HG02970 (cell line): ENCODE results near the gene TFAP2A.

Source experiments
- ATAC-seq: cut with Tn5 transposase; IDR thresholded peaks from one replicate; pipeline ENCODE4 v1.9.1; 2021; ENCODE audit warnings: mild to moderate bottlenecking, moderate library complexity, moderate number of reproducible peaks; ENCODE audit not compliant: unreplicated experiment, low FRiP score

The TFAP2A gene

DNA sequence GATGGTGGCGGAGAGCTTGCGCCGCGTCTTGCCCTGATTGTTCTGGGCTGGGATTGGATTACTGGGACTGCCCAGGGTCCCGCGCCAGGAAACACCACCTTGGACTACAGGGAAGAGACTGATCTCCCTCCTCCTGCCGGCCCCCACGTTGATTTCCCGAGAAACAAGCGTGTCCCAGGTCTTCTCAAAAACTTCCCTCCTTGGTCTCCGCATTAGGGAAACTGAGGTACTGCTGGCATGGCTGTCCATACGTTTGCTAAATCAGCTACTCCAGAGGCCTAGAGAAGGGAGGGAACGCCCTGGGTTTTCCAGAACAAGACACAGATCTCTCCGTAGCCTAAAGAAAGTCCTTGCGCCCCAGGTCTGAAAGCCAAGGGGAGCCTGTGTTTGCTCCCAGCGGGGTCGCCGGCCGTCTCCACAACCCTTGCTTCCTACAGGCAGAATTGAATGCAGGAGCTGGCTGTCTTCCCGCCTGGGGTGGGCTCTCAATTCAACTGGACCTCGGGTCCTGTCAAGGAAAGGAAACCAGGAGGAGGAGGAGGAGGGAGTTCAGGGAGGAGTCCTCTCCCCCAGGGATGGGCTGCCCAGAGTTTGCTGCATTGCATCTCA lies 29.2 kb downstream of the TFAP2A start:
- ATAC-seq: no peak

DNA sequence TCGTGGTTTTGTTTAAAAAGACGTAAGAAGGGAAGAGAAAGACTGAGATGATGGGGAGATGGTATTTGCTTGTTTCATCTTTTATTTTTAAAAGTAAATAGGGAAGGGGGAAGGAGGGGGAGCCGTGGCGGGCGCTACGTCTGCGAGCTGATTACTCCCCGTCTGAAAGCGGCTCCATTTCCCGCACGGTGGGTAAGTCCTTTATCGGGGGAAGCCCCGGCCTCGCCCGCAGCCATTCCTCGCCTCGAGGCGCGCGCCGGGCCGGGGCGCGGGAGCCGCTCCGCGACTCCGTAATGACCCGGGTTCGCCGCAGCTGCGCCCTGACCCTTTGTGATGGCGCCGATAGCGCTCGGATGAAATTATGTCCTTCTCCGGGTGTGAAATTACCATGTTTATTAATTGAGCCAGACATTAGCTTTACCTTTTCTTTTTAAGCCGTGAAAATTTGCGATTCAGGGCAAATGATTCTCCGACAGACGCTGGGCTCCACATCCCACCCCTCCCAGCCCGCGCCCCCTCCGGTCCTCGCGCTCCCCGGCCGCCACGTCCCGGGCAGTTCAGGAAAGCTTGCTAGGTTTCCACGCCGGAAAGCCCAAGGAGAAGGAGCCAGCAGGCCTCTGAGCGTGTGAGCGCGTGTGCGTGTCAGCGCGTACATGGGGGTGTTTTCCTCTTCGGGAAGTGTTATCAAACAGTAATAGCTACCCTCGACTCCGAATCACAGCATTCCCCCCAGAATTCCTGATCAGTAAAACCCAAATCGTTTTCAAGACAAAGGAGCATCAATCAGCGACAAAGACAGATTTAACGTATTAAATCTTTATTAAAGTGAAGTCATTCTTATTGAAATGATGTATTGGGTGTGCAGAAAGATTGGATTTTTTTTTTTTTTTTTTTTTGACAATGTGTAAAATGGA lies 30.0 kb downstream of the TFAP2A start:
- ATAC-seq: no peak

DNA sequence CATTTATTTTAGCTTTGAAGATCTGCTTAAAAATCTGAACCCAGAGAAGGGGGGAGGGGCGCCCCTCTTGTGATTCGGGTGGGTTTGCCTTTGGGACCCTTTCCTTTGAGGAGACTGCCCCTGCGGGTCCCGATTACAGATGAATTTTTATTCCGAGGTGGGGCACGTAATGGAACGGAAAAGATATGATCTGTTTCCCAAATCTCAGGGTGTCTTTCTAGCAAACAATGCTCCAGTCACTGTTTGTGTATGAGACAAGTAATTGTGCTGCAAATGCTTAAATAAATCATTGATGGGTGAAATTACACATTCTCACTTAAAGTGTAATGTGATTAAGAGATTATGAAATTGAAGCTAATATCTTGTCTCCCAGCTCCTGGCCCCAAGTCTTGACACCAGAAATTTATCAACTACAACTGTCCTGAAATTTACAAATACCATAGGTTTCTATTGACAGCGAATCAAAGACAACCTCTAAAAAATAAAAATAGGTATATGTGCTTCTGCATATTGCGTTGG lies 30.7 kb downstream of the TFAP2A start:
- no peak for ATAC-seq

DNA sequence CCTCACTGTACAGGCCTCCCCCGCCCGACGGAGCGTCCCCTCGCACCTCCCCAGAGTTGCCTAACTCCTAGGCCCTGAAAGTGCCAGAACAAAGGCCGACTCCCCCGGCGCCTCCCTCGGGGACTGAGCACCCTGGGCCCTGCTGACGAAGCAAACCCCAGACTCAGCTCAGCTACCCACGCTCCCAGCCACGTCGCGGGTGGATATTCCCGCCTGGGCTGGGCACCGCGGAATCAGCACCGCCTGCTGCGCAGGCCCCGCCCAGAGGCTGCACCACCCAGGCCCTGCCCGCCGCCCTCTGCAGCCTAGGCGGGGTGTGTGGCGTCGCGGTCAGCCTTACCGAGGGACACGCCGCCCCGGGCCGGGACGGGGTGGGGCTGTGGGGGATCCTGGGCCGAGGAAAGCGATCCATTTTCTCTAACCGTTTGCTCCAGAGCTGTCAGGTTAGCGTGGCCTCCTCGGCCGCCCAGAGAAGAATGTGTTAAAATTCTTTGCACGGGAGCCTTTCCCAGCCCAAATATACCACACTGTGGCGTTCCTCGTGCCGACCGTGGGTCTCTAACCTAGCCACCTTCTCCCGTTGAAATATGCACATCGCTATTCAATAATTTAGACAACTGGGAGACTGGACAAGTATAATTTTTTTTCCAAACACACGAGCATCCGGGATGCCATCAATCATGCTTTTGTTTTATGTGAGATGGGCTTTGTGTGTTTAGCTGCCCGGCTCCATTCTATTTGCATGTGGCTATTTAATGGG lies 31.4 kb downstream of the TFAP2A start:
- no peak for ATAC-seq

DNA sequence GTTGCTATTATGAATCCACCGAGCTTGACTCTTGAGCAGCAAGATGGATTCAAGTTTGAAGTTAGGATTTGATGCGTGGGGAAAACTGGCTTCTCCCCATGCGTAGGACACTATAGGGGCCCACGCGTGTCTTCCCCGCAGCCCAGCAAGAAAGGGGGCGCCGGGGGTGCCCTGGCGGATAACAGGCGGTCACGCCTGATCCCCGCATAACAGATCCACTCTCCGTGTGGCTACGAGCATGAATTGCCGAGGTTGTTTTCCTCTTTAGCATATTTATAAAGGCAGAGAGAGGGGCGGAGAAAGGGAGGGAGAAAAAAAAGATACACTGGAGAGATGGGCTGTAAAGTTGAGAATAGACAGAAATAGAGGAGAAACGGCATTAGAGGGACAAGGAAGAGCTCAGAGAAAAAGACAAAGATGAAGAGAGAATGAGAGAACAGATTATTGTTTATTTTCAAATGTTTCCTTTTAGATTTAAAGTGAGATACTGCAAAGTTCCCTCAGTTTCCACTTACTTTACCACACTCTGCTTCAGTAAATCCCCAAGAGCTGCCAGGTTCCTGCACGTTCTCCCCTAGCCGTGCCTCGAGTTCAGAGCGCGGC lies 32.0 kb downstream of the TFAP2A start:
- ATAC-seq: no peak

DNA sequence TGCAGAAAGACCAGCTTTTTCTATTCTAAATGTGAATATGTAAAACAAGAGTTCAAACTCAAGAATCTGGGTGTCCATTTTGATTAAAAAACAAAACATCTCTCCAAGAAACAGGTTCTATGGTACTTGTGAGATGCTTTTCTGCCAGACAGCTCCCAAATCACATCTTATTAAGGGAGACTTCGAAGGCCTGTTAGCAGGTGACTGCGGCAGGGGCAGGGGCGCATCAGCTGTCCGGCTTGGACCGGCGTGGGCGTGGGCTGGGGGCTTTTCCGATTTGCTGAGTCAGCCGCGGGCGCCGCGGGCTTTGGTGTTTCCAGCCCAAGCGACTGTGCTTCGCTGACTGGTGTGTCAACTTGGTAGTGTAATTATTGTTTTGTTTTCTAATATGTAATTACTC lies 32.6 kb downstream of the TFAP2A start:
- no peak for ATAC-seq

DNA sequence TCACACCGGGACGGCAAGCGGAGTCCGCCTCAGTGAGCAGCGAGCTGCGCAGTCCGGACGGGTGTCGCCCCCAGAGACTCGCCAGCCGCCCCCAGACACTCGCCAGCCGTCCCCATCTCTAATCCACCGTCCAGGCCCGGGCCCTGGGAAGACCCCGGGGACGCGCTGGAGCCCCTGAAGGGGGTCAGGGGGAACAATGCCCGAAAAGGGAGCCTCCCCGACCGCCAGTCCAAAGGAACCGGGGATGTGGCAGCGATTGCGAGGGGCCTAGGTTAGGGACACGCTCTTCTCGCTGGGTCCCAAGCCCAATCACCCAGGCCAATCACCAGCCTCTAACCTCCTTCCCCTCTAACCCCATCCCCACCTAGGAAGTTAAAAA lies 33.1 kb downstream of the TFAP2A start:
- ATAC-seq: no peak

DNA sequence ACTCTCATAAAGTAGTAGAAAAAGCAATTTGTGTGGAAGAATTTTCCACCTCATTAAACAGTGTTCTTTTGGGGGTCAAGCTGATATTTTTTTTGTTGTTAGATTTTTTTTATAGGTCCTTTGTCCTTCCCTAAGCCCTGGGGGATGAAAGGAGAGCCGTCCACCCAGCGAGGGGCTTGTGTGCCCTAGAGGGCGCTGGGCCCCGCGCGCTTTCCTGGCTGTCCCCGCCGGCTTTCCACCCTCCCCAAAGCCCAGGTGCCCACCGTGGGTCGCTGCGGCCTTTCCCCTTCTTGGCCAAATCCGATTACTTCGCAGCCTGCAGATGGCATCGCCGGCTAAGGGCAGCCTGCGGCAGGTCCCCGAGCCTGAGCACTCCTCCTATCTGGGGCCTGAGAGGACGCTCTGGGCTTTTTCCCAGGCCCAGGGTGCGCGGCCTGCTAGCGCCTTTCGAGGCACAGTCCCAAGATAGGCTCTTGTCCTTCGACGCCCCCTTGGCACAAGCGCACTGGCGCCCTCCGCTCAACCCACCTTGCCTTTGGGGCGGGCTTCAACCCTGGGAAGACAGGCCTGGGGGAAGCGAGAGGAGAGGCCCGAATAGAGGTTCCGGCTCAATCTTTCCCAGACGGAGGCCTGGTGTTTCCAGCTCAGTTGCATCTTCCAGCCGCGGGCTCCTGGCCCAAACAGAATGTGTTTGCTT lies 33.6 kb downstream of the TFAP2A start:
- ATAC-seq: no peak

DNA sequence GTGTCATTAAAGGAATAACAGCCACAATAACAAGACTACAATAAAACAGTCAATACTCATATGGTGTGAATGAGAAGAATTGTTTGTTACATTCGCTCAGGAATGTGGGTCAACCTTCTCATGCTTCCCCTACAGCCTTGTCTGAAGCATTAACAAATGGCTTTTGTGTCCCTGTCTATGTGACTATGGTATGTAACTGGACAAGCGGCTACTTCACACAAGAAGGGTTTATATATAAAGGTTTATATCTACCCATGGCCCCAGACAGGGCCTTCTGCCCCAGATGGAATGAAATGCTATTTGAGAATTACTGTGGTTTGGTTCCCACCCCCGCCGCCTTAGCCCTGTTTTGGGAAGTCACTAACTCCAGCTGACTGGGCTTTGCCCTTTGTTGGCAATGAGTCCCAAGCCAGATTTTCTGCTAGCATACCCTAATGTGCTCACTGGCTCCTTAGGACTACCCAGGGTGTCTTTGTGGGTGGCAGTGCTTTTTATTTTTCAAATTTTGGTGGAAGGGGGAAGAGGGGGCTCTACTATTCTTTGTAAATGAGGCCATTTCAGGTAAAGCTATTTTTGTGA lies 39.4 kb downstream of the TFAP2A start:
- ATAC-seq: no peak

DNA sequence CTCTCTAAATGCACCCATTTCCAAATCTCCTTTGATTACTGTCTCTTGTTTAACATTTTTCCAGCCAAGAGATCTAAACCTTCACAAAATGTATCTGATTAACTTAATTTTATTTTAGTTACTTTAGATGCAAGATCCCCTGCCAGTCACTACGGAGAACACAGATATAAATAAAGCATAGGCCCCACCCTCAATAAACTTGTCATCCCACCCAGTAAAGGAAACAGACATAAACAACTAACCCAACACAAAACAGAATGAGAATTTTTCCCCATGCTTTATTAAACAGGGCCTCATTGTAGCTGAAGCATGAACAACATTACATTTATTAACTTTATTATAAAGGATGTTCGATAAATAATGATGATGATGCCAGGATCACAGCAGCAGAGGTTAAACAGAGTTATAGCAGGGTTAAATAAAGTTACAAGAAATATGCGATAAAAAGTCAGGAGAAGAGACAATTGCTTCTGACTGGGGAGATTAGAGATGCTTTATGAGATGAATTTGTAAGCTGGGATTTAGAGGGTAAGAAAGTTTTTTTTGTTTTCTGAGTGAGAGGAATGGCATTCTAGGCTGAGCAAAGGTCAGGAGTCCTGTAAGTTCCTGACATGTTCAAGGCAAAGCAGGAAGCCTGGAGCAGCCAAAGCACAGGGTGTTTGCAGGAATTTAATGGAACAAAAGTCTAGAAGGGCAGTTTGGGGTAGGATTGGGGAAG lies 41.1 kb downstream of the TFAP2A start:
- ATAC-seq: no peak

DNA sequence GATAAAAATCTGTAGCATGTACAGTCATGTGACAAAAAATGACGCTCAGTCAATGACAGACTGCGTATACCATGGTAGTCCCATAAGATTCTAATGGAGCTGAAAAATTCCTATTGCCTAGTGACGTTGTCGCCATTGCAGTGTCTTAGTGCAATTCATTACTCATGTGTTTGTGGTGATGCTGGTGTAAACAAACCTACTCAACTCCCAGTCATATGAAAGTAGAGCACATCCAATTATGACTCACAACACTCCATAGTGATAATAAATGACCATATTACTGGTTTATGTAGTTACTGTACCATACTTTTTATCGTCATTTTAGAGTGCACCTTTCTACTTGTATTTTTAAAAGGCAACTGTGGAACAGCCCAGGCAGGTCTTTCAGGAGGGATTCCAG lies 45.0 kb downstream of the TFAP2A start:
- no peak for ATAC-seq

DNA sequence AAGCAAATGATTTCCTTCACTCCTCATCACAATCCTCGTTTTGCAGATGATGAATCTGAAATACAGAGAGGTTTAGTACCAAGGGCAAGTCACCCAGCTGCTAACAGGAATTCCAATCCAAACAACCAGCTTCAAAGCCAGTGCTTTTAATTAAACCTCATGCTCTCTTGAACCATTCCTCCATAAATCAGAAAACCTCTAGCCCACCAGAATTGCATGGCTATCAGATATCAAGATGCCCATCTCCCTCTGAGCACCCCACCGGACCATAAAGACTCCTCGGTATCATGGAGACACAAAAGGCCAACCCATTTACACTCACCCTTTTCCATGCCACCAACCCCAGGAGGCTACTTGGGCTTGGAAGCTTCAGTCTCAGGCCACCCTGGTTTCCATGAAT lies 46.0 kb downstream of the TFAP2A start:
- no peak for ATAC-seq

DNA sequence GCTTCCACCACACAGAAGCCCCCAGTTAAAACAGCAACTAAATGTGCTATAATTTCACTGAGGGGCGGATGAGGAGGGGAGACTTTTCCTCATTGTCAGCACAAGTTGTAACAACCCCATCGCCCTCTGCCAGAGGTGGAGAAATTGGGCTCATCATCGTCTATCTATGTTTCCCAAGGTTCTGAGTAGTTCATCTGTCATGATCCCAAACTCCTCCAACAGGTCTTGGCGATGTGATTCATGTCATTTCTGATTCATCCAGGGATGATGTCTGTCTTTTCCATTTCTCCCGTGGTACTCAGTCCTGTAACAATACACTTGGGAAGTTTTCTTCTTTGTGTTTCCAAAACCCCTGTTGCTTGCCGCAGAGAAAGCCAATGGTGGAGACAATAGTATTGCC lies 51.0 kb downstream of the TFAP2A start:
- no peak for ATAC-seq

DNA sequence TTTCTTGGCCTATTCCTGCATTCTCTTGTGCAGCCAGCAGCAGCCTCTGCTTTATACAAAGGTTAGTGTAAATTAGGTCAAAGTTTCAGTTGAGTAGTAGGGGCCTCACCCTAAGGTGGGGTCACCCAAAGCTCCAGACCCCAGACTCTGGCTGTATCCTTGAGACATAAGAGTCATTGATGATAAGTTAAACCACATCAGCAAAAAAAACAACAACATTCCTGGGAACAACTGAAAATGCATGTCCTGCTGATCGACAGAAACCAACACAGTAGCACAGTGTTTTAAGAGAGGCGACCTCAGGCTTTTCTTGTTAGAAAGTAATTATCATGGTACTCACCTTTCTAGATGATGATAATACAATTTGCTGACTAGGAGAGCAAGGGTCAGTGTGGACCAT lies 52.6 kb downstream of the TFAP2A start:
- ATAC-seq: no peak

DNA sequence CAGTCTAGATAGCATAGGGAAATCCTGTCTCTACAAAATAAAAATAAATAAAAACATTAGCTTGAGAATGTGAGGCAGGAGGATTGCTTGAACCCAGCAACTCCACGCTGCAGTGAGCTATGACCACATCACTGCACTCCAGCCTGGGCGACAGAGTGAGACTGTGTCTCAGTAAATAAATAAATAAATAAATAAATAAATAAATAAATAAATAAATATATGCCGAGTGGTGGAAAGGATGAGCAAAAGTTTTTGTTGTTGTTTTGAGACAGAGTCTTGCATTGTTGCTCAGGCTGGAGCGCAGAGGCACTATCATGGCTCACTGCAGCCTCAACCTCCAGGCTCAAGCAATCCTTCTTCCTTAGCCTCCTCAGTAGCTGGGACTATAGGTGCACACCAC lies 53.4 kb downstream of the TFAP2A start:
- ATAC-seq: no peak

DNA sequence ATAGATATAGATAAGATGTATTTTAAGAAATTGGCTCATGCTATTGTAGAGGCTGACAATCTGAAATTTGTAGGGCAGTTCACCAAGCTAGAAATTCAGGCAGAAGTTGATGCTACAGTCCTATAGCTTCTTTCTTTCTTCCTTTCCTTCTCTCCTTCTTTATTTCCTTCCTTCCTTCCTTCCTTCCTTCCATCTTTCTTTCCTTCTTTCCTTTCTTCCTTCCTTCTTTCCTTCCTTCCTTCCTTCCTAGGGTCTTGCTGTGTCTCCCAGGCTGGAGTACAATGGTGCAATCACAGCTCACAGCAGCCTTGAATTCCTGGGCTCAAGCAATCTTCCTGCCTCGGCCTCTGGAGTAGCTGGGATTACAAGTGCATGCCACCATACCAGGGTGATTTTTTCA lies 55.3 kb downstream of the TFAP2A start:
- no peak for ATAC-seq

DNA sequence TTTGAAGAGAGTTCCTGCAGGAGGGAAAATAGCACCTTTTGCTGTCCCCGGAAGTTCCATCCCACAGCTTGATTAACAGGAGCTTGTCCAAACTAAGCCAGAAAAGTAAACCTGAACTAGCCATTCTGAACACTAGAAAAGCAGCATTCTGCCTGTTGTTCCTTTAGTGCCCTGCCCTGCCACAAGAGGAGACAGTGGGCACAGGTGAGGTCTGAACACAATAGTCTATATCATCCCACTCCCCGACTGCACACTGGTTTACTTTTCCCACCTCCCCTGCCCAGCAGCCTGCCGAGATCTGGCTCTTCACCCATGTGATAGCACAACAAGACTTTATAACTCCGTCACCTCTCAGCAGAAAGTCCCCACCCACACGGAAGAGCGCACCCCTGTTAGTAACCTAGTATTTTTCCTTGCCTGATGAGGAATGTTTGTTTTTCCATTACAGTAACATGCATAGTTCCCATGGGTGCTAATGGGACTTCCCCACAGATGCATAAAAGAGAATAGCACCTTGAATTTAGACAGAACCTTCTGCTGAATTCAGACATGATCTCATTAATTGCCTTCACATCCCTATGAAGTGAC lies 59.7 kb downstream of the TFAP2A start:
- ATAC-seq: no peak

DNA sequence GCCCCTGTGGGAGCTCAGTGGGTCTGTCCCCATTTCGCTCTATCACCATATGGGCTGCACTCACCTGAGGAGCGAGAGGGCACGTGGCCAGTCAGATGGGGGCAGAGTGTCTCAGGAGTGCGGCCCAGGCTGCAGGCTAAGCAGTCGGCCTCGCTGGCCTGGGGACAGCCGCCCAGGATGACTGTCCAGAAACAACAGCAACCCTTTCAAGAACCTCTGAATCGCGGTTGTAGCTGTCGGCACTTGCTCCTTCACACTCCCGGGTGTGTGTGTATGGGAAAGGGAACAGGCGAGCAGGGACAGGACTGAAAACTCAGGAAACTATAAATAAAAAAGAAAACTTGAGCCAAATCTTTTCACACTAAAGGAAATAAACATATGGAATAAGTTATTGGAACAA lies 63.1 kb downstream of the TFAP2A start:
- no peak for ATAC-seq

DNA sequence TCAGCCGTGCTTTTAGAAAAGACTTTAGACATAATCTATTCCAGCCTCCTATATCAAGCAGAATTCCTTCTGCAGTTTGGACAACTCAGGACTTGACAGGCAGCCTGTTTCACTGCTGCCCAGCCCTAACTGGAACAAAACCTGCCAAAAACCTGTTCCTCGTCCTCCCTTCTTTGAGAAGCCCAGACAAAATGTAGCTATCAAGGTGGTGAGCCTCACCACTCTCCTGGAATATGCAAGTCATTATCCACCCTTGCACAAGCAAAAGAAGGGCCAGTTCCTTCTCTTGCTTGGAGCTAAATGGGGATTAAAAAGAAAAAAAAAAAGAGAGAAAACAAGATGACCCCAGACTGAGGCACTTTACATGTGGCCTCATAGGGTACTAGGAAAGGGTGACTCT lies 64.2 kb downstream of the TFAP2A start:
- ATAC-seq: no peak
